ENCODE results near the gene NKAIN2. TPM values are rescaled to one million over a fixed set of nuclear protein-coding genes. Genes with fewer than 3 reads are reported as not detected.

The NKAIN2 gene
- total RNA-seq, result 2.1 TPM in 1 of 2 replicates, not detected in the other
- 0.03 and 0.08 TPM in 2 replicates for polyA plus RNA-seq
- 0.03 TPM in 1 of 2 replicates, not detected in the other for polyA plus RNA-seq (2011; cell fraction: cytosol; rRNA removed)
- polyA plus RNA-seq (2011; cell fraction: nucleus; rRNA removed), result not detected in 2 replicates
- not detected in 2 replicates for polyA plus RNA-seq (2012)
- 0.13 TPM in 1 of 2 replicates, not detected in the other for polyA minus RNA-seq
- polyA minus RNA-seq (2011; cell fraction: cytosol; rRNA and poly(A)+ RNA removed), result not detected
- 0.38 TPM in 1 of 2 replicates, not detected in the other for polyA minus RNA-seq (2011; cell fraction: nucleus; rRNA and poly(A)+ RNA removed)
- Bru-seq, nascent RNA, result percentile 12 among the genes with signal in this experiment
- BruChase-seq, experiment 1, labeled RNA remaining after a 6-hour chase, result percentile 13 among the genes with signal in this experiment
- BruChase-seq, experiment 2, labeled RNA remaining after a 2-hour chase, result percentile 19 among the genes with signal in this experiment
- long read RNA-seq, partial matches to known transcripts, result 0 of 4 reads
- long read RNA-seq, other reads (novel, unspliced or antisense), result 4 of 4 reads

- dilution Hi-C loops (cut with MboI; ENCODE audit: extremely low pct_ligation_motif_present, low sequenced_read_pairs), result no loop called here
- H3K9ac ChIP-seq (replicated peaks; ENCODE audit: extremely low read depth, insufficient read depth, low read length), result no peak within 1 kb of the TSS
These were observed at the start of gene NKAIN2 for GRCh38 chr6:123803504-123804013. NKAIN2 (plus strand) TSS chr6:123803865.

More at GRCh38 chr6:123803504-123804013, at the start of gene NKAIN2:
- TF ChIP-seq EZH2 (IDR thresholded peaks at IDR 0.05; ENCODE audit: borderline replicate concordance, low read depth, low read length, severe bottlenecking) (peak; percentile 29), CTCF (IDR thresholded peaks at IDR 0.05; ENCODE audit: extremely low read depth in 1 of 2, insufficient read depth in 1 of 2, low read depth in 1 of 2, low read length in 2 of 2) (no peak), POLR2AphosphoS5 (IDR thresholded peaks at IDR 0.05; ENCODE audit: insufficient read depth, low read depth, low read length) (no peak), JUN (IDR thresholded peaks at IDR 0.05; ENCODE audit: borderline replicate concordance, insufficient read depth, insufficient read length, low read depth) (no peak)
- H2AFZ ChIP-seq (ENCODE audit: low read depth, low read length), result peak within 1 kb of the TSS; percentile 77
- no peaks in the 10 kb centered on the region for H3K36me3 ChIP-seq (ENCODE audit: control insufficient read depth in 2 of 2, extremely low read depth in 1 of 2, insufficient read depth in 2 of 2, low read length in 2 of 2)
- intact Hi-C loops (cut with micrococcal nuclease), result loop anchor here (2.0 to 10.0 kb wide), 3 partner anchors 421 to 955 kb away; no protein-coding TSS in a partner anchor
- H3K79me2 ChIP-seq (ENCODE audit: control insufficient read depth, insufficient read depth, low read length), result no peaks in the 10 kb centered on the region
- CTCF ChIA-PET, result interaction anchor here (1.3 to 4.4 kb wide), 18 partner anchors 9 to 1053 kb away, joined by 3 to 94 read pairs (median 7); no protein-coding TSS in a partner anchor
- H3K4me3 ChIP-seq (replicated peaks in 1 of 3; ENCODE audit: insufficient read depth in 1 of 3, low read depth in 1 of 3, low read length in 3 of 3), result peak within 1 kb of the TSS; percentile 36 to 68 (median 56)
- H3K27me3 ChIP-seq (ENCODE audit: control insufficient read depth in 2 of 2, insufficient read depth in 2 of 2, low read length in 2 of 2), result peaks cover 17 to 25% of the 10 kb centered on the region in 2 experiments
- no peaks in the 10 kb centered on the region for H3K9me3 ChIP-seq (replicated peaks; ENCODE audit: control insufficient read depth, insufficient read depth, low read length)
- no peak within 1 kb of the TSS for H3K27ac ChIP-seq (ENCODE audit: insufficient read depth, low read depth, low read length)
- H3K4me1 ChIP-seq (ENCODE audit: control insufficient read depth, extremely low read depth, insufficient read depth, low read length), result peaks cover 9% of the 10 kb centered on the region
- H3K4me2 ChIP-seq (ENCODE audit: insufficient read depth, low read length), result peak within 1 kb of the TSS; percentile 85
- DNase-seq (ENCODE audit: low read depth, low spot score) (no peak), FAIRE-seq (no peak)
- H3K9me1 ChIP-seq (replicated peaks; ENCODE audit: control insufficient read depth, extremely low read depth, insufficient read depth, low read length), result no peaks in the 10 kb centered on the region
- POLR2A ChIA-PET, result no interaction called here
- no TSS peak for BruUV-seq (replicated peaks)
- H4K20me1 ChIP-seq (replicated peaks; ENCODE audit: control insufficient read depth, extremely low read depth, insufficient read depth, low read length), result no peaks in the 10 kb centered on the region
